Fibroblast of lung (primary cell): ENCODE measurements around the gene PIK3IP1. TPM values are rescaled to one million over a fixed set of nuclear protein-coding genes. Genes with fewer than 3 reads are reported as not detected.
A peak's percentile ranks its signal among the peaks of the same experiment; 100 is the strongest.

Experiments used
- DNase-seq, 2 donors: peaks; one replicate each; pipeline versions ENCODE4 v3.0.0 to v3.0.0-alpha.2; 2010; ENCODE audit warnings: low read depth in 2 of 2
- H2AFZ ChIP-seq: 2 replicates; pipeline ENCODE4 v1.5.1; 2012; ENCODE audit warnings: low read length, control low read depth, inconsistent platforms
- H3K27ac ChIP-seq: 2 replicates; pipeline ENCODE4 v1.5.1; 2011; ENCODE audit warnings: low read length, control low read depth; ENCODE audit not compliant: insufficient read depth
- H3K27me3 ChIP-seq: 2 replicates; pipeline ENCODE4 v1.5.1; 2011; ENCODE audit warnings: mild to moderate bottlenecking, low read length; ENCODE audit not compliant: control insufficient read depth, insufficient read depth
- H3K36me3 ChIP-seq: 2 replicates; pipeline ENCODE4 v1.5.1; 2011; ENCODE audit warnings: low read length; ENCODE audit not compliant: control insufficient read depth, insufficient read depth
- H3K4me1 ChIP-seq: 2 replicates; pipeline ENCODE4 v1.5.1; 2011; ENCODE audit warnings: low read length; ENCODE audit not compliant: control insufficient read depth, insufficient read depth; ENCODE audit errors: extremely low read depth
- H3K4me2 ChIP-seq: 2 replicates; pipeline ENCODE4 v1.5.1; 2011; ENCODE audit warnings: low read length, control low read depth; ENCODE audit not compliant: insufficient read depth; ENCODE audit errors: extremely low read depth
- H3K4me3 ChIP-seq, 4 experiments: fragments of 200-600 bp in 1 of 4; sonication (generic) in 1 of 4; replicated peaks in 1 of 4; 2 replicates each; pipeline ENCODE4 v1.5.1; 2011 to 2016; ENCODE audit warnings: low read length in 4 of 4, low read depth in 3 of 4, mild to moderate bottlenecking in 3 of 4, control low read depth in 2 of 4, inconsistent platforms in 1 of 4, mixed read lengths in 1 of 4; ENCODE audit not compliant: insufficient read depth in 1 of 4; ENCODE audit errors: control extremely low read depth in 1 of 4
- H3K79me2 ChIP-seq: 2 replicates; pipeline ENCODE4 v1.5.1; 2012; ENCODE audit warnings: mild to moderate bottlenecking, low read length, inconsistent platforms; ENCODE audit not compliant: control insufficient read depth, insufficient read depth
- H3K9ac ChIP-seq: 2 replicates; pipeline ENCODE4 v1.5.1; 2011; ENCODE audit warnings: mild to moderate bottlenecking, low read length, control low read depth; ENCODE audit not compliant: insufficient read depth
- H3K9me3 ChIP-seq: 2 replicates; pipeline ENCODE4 v1.5.1; 2012; ENCODE audit warnings: low read depth, low read length; ENCODE audit not compliant: control insufficient read depth, insufficient read depth
- H4K20me1 ChIP-seq: 2 replicates; pipeline ENCODE4 v1.5.1; 2011; ENCODE audit warnings: low read length; ENCODE audit not compliant: control insufficient read depth, insufficient read depth; ENCODE audit errors: extremely low read depth
- EZH2 ChIP-seq: IDR thresholded peaks from 2 replicates; pipeline ENCODE4 v1.5.1; 2012; ENCODE audit warnings: low read length, control low read depth, mild to moderate bottlenecking; ENCODE audit errors: missing control alignments
- polyA plus RNA-seq, 2 donors: library from polyadenylated mRNA; depleted of rRNA in 1 of 2; stranded (reverse) in 1 of 2; unstranded in 1 of 2; fragments of >200 nt; gene quantifications; 2 replicates each; pipeline ENCODE4 v1.2.1, GENCODE V29; 2011 to 2012; ENCODE audit warnings: missing spikeins in 1 of 2
- total RNA-seq: library from RNA; depleted of rRNA; stranded (reverse); fragments of >200 nt; gene quantifications from 2 replicates; pipeline ENCODE4 v1.2.1, GENCODE V29; 2014
- TF ChIP-seq, protein P1 (sequence below), 2 donors: IDR thresholded peaks in 1 of 2; conservative IDR thresholded peaks in 1 of 2; 1 replicate in 1 of 2; 2 replicates in 1 of 2; pipeline ENCODE4 v1.5.1; 2011 to 2012; ENCODE audit warnings: low read length in 2 of 2, control low read depth in 1 of 2, inconsistent platforms in 1 of 2, low read depth in 1 of 2, mild to moderate bottlenecking in 1 of 2

PIK3IP1 gene
- total and polyA plus RNA-seq, 2 donors (not counting 1 experiment from before 2014, with no cell fraction given), result 32.1 to 81.6 TPM

DNA sequence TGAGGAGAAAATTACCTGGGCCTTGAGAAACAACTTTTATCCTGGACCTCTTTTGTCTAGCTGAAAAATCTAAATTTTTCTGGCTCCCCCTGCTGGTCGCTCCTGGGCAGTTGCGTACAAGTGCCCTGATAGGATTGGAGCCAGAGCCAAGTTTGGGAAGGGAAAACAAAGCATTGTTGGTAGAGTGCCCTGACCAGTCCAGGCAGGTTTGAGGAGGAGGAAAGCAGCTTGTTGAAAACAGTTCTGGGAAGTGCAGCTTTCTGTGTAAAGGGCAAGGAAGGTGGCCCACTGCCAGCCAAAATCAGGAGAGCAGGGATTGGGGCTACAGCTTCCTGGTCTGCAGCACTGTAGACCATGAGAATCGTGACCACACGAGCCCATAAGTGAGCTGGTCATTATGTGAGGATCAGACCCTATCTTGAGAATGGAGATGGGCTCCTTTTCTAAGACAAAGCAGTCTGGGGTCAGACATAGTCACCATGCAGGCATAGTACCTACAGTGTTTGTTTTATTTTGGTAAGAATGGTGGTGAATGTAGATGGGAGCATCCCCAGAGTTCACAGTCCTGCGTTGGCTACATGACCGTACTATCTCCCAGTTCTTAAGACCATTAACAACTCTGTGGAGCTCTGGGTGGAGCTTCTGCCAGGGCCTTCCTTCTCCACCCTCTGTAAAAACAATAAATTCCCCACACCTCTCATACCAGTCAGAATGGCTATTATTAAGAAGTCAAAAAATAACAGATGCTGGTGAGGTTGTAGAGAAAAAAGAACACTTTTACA lies 21.3 kb upstream of the PIK3IP1 start:
- Histone ChIP-seq H4K20me1 (no peaks in the 10 kb centered on the region), H3K9me3 (no peaks in the 10 kb centered on the region), H3K79me2 (no peaks in the 10 kb centered on the region), H3K9ac (no peak overlapping the region), H2AFZ (peak overlapping the region; percentile 80), H3K4me2 (no peak overlapping the region), H3K4me3 (no peak overlapping the region), H3K27me3 (no peaks in the 10 kb centered on the region), H3K36me3 (no peaks in the 10 kb centered on the region), H3K27ac (no peak overlapping the region), H3K4me1 (no peaks in the 10 kb centered on the region)
- TF ChIP-seq EZH2, result no peak
- TF ChIP-seq, protein P1, sequence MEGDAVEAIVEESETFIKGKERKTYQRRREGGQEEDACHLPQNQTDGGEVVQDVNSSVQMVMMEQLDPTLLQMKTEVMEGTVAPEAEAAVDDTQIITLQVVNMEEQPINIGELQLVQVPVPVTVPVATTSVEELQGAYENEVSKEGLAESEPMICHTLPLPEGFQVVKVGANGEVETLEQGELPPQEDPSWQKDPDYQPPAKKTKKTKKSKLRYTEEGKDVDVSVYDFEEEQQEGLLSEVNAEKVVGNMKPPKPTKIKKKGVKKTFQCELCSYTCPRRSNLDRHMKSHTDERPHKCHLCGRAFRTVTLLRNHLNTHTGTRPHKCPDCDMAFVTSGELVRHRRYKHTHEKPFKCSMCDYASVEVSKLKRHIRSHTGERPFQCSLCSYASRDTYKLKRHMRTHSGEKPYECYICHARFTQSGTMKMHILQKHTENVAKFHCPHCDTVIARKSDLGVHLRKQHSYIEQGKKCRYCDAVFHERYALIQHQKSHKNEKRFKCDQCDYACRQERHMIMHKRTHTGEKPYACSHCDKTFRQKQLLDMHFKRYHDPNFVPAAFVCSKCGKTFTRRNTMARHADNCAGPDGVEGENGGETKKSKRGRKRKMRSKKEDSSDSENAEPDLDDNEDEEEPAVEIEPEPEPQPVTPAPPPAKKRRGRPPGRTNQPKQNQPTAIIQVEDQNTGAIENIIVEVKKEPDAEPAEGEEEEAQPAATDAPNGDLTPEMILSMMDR (conservative IDR thresholded peaks at IDR 0.05 in 1 of 2, IDR thresholded peaks at IDR 0.05 in 1 of 2; ENCODE audit: low read depth in 1 of 2, low read length in 2 of 2), result peak; percentile 88 to 94
- peak; percentile 61 to 67 for DNase-seq

DNA sequence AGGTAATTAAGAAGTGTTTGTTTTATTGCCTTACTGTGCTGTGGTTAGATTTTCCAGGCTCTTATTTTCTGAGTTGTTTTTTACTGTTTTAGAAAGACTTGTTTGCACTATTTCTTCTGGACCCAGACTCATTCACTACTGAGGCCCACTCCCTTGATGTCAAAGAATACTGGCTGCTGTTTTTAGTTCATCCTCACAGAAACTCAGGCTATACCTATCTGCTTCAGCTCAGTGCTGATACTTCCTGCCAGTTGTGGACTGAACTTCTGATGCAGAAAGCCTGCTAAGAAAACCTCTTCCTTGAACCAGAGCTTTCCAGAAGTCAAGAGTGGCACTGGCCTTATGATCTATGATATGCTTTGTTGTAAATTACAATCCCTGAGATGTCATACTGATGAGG lies 15.9 kb upstream of the PIK3IP1 start:
- H3K4me1 ChIP-seq, result no peaks in the 10 kb centered on the region
- H3K79me2 ChIP-seq, result no peaks in the 10 kb centered on the region
- H3K4me3 ChIP-seq, result no peak overlapping the region
- H3K9me3 ChIP-seq, result no peaks in the 10 kb centered on the region
- H3K27ac ChIP-seq, result no peak overlapping the region
- no peaks in the 10 kb centered on the region for H3K27me3 ChIP-seq
- no peak overlapping the region for H3K4me2 ChIP-seq
- H3K9ac ChIP-seq, result no peak overlapping the region
- H4K20me1 ChIP-seq, result no peaks in the 10 kb centered on the region
- H3K36me3 ChIP-seq, result no peaks in the 10 kb centered on the region
- H2AFZ ChIP-seq, result no peak overlapping the region
- DNase-seq, result no peak
- TF ChIP-seq, protein P1 (conservative IDR thresholded peaks at IDR 0.05 in 1 of 2, IDR thresholded peaks at IDR 0.05 in 1 of 2; ENCODE audit: low read depth in 1 of 2, low read length in 2 of 2), result no peak
- no peak for TF ChIP-seq EZH2

DNA sequence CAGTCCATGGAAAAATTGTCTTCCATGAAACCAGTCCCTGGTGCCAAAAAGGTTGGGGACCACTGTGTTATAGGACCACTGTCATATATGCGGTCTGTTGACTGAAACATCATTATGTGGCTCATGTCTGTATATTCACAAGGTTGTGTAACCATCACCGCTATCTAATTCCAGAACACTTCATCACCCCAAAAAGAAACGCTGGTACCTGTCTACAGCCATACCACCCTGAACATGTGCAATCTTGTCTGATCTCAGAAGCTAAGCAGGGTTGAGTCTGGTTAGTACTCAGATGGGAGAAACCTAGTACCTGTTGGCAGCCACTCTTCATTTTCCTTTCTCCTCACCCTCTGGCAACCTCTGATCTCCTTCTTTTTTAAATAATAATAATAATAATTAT lies 12.9 kb upstream of the PIK3IP1 start:
- Histone ChIP-seq H3K27me3 (no peaks in the 10 kb centered on the region), H3K4me3 (no peak overlapping the region), H2AFZ (no peak overlapping the region), H4K20me1 (no peaks in the 10 kb centered on the region), H3K9me3 (no peaks in the 10 kb centered on the region), H3K4me2 (no peak overlapping the region), H3K9ac (no peak overlapping the region), H3K79me2 (no peaks in the 10 kb centered on the region), H3K36me3 (no peaks in the 10 kb centered on the region), H3K27ac (no peak overlapping the region), H3K4me1 (no peaks in the 10 kb centered on the region)
- DNase-seq, result no peak
- TF ChIP-seq, protein P1 (conservative IDR thresholded peaks at IDR 0.05 in 1 of 2, IDR thresholded peaks at IDR 0.05 in 1 of 2; ENCODE audit: low read depth in 1 of 2, low read length in 2 of 2), result no peak
- no peak for TF ChIP-seq EZH2
